Caco-2 (cell line): ENCODE data around the gene GLYATL1. TPM values are rescaled to one million over a fixed set of nuclear protein-coding genes. Genes with fewer than 3 reads are reported as not detected.

Experiments used
- BruUV-seq: library from RNA; stranded (reverse); fragments of 400-500 nt; replicated peaks from 2 replicates; lab custom pipeline; 2021; lab: Mats Ljungman, UMichigan
- CTCF ChIA-PET: fragments of 300-600 bp; sonication (Branson Sonifier 250); formaldehyde crosslinking; loops from one replicate; lab custom pipeline; 2022; ENCODE audit warnings: antibody characterized with exemption; lab: Charles Lee
- POLR2A ChIA-PET: fragments of 300-600 bp; sonication (Branson Sonifier 250); formaldehyde crosslinking; loops from one replicate; lab custom pipeline; 2022; ENCODE audit warnings: antibody characterized with exemption; lab: Charles Lee
- DNase-seq, 2 experiments: peaks; one replicate each; pipeline versions ENCODE4 v3.0.0 to v3.0.0-alpha.2; 2020 to 2022
- H3K27me3 ChIP-seq: replicated peaks from 2 replicates; pipeline ENCODE4 v1.6.0; 2011; ENCODE audit warnings: low read length; ENCODE audit not compliant: control insufficient read depth, insufficient read depth
- H3K36me3 ChIP-seq: 2 replicates; pipeline ENCODE4 v1.5.1; 2011; ENCODE audit warnings: low read length; ENCODE audit not compliant: control insufficient read depth, insufficient read depth
- H3K4me1 ChIP-seq: fragments of 250-450 bp; sonication (Bioruptor Pico); 2 replicates; pipeline ENCODE4 v1.5.1; 2020; ENCODE audit warnings: mild to moderate bottlenecking
- H3K4me3 ChIP-seq: 2 replicates; pipeline ENCODE4 v1.5.1; 2011; ENCODE audit warnings: low read depth, mild to moderate bottlenecking, control low read depth, low read length
- H3K9me3 ChIP-seq: fragments of 250-450 bp; sonication (Bioruptor Pico); 2 replicates; pipeline ENCODE4 v1.5.1; 2020; ENCODE audit warnings: mild to moderate bottlenecking, moderate library complexity
- H3K27ac Mint-ChIP-seq: one replicate; pipeline ENCODE4 v1.8.0; 2022; ENCODE audit warnings: mixed read lengths; ENCODE audit not compliant: unreplicated experiment
- H3K27me3 Mint-ChIP-seq: one replicate; pipeline ENCODE4 v1.8.0; 2022; ENCODE audit warnings: mixed read lengths; ENCODE audit not compliant: insufficient read depth, unreplicated experiment
- H3K36me3 Mint-ChIP-seq: one replicate; pipeline ENCODE4 v1.8.0; 2022; ENCODE audit warnings: mild to moderate bottlenecking, mixed read lengths; ENCODE audit not compliant: insufficient read depth, unreplicated experiment
- H3K4me1 Mint-ChIP-seq: one replicate; pipeline ENCODE4 v1.8.0; 2022; ENCODE audit warnings: low read depth, mixed read lengths; ENCODE audit not compliant: unreplicated experiment
- H3K4me3 Mint-ChIP-seq: one replicate; pipeline ENCODE4 v1.8.0; 2022; ENCODE audit warnings: mild to moderate bottlenecking, moderate library complexity, mixed read lengths; ENCODE audit not compliant: unreplicated experiment
- H3K9me3 Mint-ChIP-seq: one replicate; pipeline ENCODE4 v1.8.0; 2022; ENCODE audit warnings: mixed read lengths; ENCODE audit not compliant: unreplicated experiment
- intact Hi-C: fragments of 100-400 bp; cut with micrococcal nuclease; formaldehyde crosslinking; loops from one replicate; pipeline ENCODE4 v1.10.0; 2022; ENCODE audit not compliant: unreplicated experiment
- total RNA-seq: library from RNA; stranded (reverse); gene quantifications from 2 replicates; pipeline ENCODE4 v1.2.3, GENCODE V29; 2022
- TF ChIP-seq, protein P1 (sequence below), 2 experiments: fragments of 200-600 bp in 1 of 2; IDR thresholded peaks; 1 replicate in 1 of 2; 2 replicates in 1 of 2; pipeline versions ENCODE4 v1.5.1 to v1.8.0; 2011 to 2022; ENCODE audit warnings: antibody characterized with exemption in 1 of 2, control low read depth in 1 of 2, inconsistent platforms in 1 of 2, low read depth in 1 of 2, low read length in 1 of 2, mild to moderate bottlenecking in 1 of 2, moderate library complexity in 1 of 2; ENCODE audit not compliant: insufficient read depth in 1 of 2, severe bottlenecking in 1 of 2, unreplicated experiment in 1 of 2

Gene GLYATL1
- total RNA-seq, 1 experiment from 2014 or later = 4.0 TPM

DNA sequence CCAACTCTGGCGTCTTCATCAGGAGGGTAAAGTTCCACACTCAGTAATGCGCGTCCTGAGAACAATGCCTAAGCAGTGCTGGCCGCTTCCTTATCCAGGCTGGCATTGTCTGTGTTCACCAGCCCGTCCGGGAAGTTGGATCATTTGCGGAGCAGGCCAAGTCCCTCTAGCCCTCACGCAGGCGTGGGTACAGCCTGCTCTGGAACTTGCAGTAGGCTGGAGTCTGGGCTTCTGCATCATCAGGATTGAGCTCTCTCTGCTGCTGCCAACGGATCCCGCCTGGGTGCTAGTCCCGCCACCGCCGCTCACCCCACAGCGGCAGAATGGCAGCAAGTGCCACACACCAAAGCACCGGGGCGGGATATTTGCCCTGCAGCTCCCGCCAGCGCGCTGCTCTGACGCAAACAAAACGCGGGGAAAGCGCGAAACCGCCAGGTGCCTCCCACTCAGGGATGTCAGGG is 29.0 kb downstream of the GLYATL1 start:
- Mint-ChIP-seq H3K27me3 (no peaks in the 10 kb centered on the region), H3K27ac (no peak overlapping the region), H3K4me1 (peaks cover 5% of the 10 kb centered on the region), H3K4me3 (peak overlapping the region; percentile 34), H3K9me3 (peaks cover 3% of the 10 kb centered on the region), H3K36me3 (no peaks in the 10 kb centered on the region)
- Histone ChIP-seq H3K9me3 (no peaks in the 10 kb centered on the region), H3K36me3 (no peaks in the 10 kb centered on the region), H3K27me3 (no peaks in the 10 kb centered on the region), H3K4me1 (no peaks in the 10 kb centered on the region), H3K4me3 (peak overlapping the region; percentile 16)
- ChIA-PET CTCF (no interaction called here), POLR2A (no interaction called here)
- intact Hi-C loops = no loop called here
- DNase-seq = peak in 1 of 2 experiments; percentile 27
- BruUV-seq = no TSS peak
- TF ChIP-seq, protein P1, sequence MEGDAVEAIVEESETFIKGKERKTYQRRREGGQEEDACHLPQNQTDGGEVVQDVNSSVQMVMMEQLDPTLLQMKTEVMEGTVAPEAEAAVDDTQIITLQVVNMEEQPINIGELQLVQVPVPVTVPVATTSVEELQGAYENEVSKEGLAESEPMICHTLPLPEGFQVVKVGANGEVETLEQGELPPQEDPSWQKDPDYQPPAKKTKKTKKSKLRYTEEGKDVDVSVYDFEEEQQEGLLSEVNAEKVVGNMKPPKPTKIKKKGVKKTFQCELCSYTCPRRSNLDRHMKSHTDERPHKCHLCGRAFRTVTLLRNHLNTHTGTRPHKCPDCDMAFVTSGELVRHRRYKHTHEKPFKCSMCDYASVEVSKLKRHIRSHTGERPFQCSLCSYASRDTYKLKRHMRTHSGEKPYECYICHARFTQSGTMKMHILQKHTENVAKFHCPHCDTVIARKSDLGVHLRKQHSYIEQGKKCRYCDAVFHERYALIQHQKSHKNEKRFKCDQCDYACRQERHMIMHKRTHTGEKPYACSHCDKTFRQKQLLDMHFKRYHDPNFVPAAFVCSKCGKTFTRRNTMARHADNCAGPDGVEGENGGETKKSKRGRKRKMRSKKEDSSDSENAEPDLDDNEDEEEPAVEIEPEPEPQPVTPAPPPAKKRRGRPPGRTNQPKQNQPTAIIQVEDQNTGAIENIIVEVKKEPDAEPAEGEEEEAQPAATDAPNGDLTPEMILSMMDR (IDR thresholded peaks at IDR 0.05; ENCODE audit: insufficient read depth in 1 of 2, low read depth in 1 of 2, low read length in 1 of 2, severe bottlenecking in 1 of 2, unreplicated experiment in 1 of 2) = no peak

GRCh38 chr11:58977470-58977869 is 38.2 kb downstream of the GLYATL1 start:
- H3K9me3 Mint-ChIP-seq = peaks cover 9% of the 10 kb centered on the region
- no peaks in the 10 kb centered on the region for H3K27me3 Mint-ChIP-seq
- peaks cover 9% of the 10 kb centered on the region for H3K4me1 Mint-ChIP-seq
- H3K36me3 Mint-ChIP-seq = no peaks in the 10 kb centered on the region
- no peaks in the 10 kb centered on the region for H3K36me3 ChIP-seq
- no peak overlapping the region for H3K4me3 Mint-ChIP-seq
- TF ChIP-seq, protein P1 (IDR thresholded peaks at IDR 0.05; ENCODE audit: insufficient read depth in 1 of 2, low read depth in 1 of 2, low read length in 1 of 2, severe bottlenecking in 1 of 2, unreplicated experiment in 1 of 2) = no peak
- no peaks in the 10 kb centered on the region for H3K9me3 ChIP-seq
- BruUV-seq = no TSS peak
- CTCF ChIA-PET = interaction anchor here (0.6 kb wide), 1 partner anchor 144 kb away, joined by 4 read pairs; no protein-coding TSS in a partner anchor
- no peak overlapping the region for H3K27ac Mint-ChIP-seq
- H3K4me1 ChIP-seq = peaks cover 4% of the 10 kb centered on the region
- DNase-seq = no peak
- POLR2A ChIA-PET = no interaction called here
- no peak overlapping the region for H3K4me3 ChIP-seq
- intact Hi-C loops = no loop called here
- no peaks in the 10 kb centered on the region for H3K27me3 ChIP-seq

- H3K4me1 Mint-ChIP-seq = peaks cover 9% of the 10 kb centered on the region
- CTCF ChIA-PET = no interaction called here
- Histone ChIP-seq H3K36me3 (no peaks in the 10 kb centered on the region), H3K27me3 (no peaks in the 10 kb centered on the region), H3K9me3 (no peaks in the 10 kb centered on the region), H3K4me1 (peaks cover 4% of the 10 kb centered on the region), H3K4me3 (no peak overlapping the region)
- no peaks in the 10 kb centered on the region for H3K36me3 Mint-ChIP-seq
- TF ChIP-seq, protein P1 (IDR thresholded peaks at IDR 0.05; ENCODE audit: insufficient read depth in 1 of 2, low read depth in 1 of 2, low read length in 1 of 2, severe bottlenecking in 1 of 2, unreplicated experiment in 1 of 2) = no peak
- no TSS peak for BruUV-seq
- no peaks in the 10 kb centered on the region for H3K27me3 Mint-ChIP-seq
- no peak for DNase-seq
- H3K4me3 Mint-ChIP-seq = no peak overlapping the region
- POLR2A ChIA-PET = no interaction called here
- no peaks in the 10 kb centered on the region for H3K9me3 Mint-ChIP-seq
- intact Hi-C loops = no loop called here
- H3K27ac Mint-ChIP-seq = no peak overlapping the region
These were observed 39.9 kb downstream of the GLYATL1 start for GRCh38 chr11:58979222-58979621.
